Liver (tissue), 3 donors: ENCODE data around the gene ECHS1.

ENCODE experiments used
- EGR1 ChIP-seq, 2 donors: IDR thresholded peaks; 2 replicates each; pipeline ENCODE4 v1.6.1; 2016 to 2018; ENCODE audit warnings: antibody characterized with exemption in 2 of 2, low read depth in 2 of 2
- FOXA1 ChIP-seq: IDR thresholded peaks from 2 replicates; pipeline ENCODE4 v1.6.1; 2016; ENCODE audit warnings: antibody characterized with exemption
- GABPA ChIP-seq, 2 donors: IDR thresholded peaks in 1 of 2; conservative IDR thresholded peaks in 1 of 2; 2 replicates each; pipeline ENCODE4 v1.6.1; 2016; ENCODE audit warnings: antibody characterized with exemption in 2 of 2, mild to moderate bottlenecking in 1 of 2, moderate library complexity in 1 of 2
- RAD21 ChIP-seq, 2 donors: IDR thresholded peaks; 2 replicates each; pipeline ENCODE4 v1.6.1; 2016; ENCODE audit warnings: antibody characterized with exemption in 2 of 2, mild to moderate bottlenecking in 2 of 2
- TAF1 ChIP-seq: conservative IDR thresholded peaks from 2 replicates; pipeline ENCODE4 v1.6.1; 2016; ENCODE audit warnings: antibody characterized with exemption, mild to moderate bottlenecking
- TF ChIP-seq, protein P1 (sequence below): fragments of 150-350 bp; IDR thresholded peaks from 2 replicates; pipeline ENCODE4 v1.5.1; 2017; ENCODE audit warnings: improper control_type of control experiment, low read depth, low read length; ENCODE audit not compliant: missing input control
- donor health status: healthy.
- donor health status: healthy.

DNA sequence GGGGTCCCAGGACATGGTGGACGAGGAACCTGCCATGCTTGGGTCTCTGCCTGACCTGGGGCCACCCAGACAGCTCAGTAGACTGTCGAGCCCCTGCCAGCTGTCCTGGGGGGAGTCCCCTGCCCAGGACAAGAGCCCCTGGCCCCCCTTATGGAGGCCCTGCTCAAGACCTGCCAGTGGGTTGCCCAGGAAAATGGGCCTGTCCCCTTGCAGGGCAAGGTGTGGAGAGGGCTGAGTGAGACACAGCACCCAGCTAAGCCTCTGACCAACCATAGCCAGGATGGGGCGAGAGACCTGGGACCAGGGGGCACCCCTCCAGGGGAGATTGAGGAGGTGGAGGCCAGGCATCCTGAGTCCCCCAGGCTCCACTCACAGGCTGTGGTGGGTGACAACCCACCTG lies 17.2 kb downstream of the ECHS1 start:
- TF ChIP-seq, protein P1, sequence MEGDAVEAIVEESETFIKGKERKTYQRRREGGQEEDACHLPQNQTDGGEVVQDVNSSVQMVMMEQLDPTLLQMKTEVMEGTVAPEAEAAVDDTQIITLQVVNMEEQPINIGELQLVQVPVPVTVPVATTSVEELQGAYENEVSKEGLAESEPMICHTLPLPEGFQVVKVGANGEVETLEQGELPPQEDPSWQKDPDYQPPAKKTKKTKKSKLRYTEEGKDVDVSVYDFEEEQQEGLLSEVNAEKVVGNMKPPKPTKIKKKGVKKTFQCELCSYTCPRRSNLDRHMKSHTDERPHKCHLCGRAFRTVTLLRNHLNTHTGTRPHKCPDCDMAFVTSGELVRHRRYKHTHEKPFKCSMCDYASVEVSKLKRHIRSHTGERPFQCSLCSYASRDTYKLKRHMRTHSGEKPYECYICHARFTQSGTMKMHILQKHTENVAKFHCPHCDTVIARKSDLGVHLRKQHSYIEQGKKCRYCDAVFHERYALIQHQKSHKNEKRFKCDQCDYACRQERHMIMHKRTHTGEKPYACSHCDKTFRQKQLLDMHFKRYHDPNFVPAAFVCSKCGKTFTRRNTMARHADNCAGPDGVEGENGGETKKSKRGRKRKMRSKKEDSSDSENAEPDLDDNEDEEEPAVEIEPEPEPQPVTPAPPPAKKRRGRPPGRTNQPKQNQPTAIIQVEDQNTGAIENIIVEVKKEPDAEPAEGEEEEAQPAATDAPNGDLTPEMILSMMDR = no peak
- TF ChIP-seq EGR1 (IDR thresholded peaks at IDR 0.05; ENCODE audit: low read depth in 2 of 2) = no peak
- no peak for TF ChIP-seq FOXA1
- no peak for TF ChIP-seq TAF1
- TF ChIP-seq GABPA (IDR thresholded peaks at IDR 0.05 in 1 of 2, conservative IDR thresholded peaks at IDR 0.05 in 1 of 2) = no peak
- no peak for TF ChIP-seq RAD21 (IDR thresholded peaks at IDR 0.05)
